Stimulated activated CD8-positive, alpha-beta memory T cell treated with anti-CD3 and anti-CD28 coated beads, Interleukin-7, amount 100 ng/mL, for 1 hour (primary cell): ENCODE data around the gene SNAP29.
"Not testable (repeated sequence)": the region's sequence is repeated elsewhere in the genome, so short reads cannot be mapped to it uniquely, and the experiment has no call there.

Source experiments
- DNase-seq, 2 donors: peaks; one replicate each; pipeline ENCODE4 v3.0.0-alpha.2; 2020; ENCODE audit warnings: low read depth in 2 of 2

SNAP29 gene

GRCh38 chr22:20834725-20835124, 24.1 kb upstream of the SNAP29 start:
- DNase-seq: no peak

DNA sequence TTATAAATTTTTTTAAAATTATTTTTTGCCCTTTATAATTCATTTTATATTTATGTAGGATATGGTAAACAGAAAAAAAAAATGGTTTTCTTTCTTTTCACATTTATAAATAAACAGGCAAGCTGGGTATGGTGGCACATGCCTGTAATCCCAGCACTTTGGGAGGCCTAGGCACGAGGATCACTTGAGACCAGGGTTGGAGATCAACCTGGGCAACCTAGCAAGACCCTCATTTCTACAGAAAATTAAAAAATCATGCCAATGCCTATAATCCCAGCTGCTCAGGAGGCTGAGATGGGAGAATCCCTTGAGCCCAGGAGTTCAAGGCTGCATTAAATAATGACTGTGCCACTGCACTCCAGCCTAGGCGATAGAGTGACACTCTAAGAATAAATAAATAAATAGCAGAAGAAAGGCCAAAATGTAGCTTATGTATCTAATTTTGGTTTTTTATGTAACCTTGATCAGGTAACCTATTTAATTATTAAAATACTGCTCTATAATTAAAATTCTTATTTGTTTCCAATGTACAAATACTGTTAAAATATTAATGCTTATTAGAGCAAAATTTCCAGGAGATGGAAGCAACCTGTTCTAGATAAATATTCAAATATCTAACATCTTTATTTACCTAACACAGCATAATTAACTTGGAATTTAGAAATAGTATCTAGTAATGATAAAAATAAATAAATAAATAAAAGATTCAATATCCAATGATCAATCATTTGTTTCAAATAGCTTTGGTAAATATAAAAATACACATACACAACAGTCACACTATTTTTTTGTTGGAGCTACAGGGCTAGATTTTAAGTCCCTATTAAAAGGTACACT, 21.6 kb upstream of the SNAP29 start:
- no peak for DNase-seq

DNA sequence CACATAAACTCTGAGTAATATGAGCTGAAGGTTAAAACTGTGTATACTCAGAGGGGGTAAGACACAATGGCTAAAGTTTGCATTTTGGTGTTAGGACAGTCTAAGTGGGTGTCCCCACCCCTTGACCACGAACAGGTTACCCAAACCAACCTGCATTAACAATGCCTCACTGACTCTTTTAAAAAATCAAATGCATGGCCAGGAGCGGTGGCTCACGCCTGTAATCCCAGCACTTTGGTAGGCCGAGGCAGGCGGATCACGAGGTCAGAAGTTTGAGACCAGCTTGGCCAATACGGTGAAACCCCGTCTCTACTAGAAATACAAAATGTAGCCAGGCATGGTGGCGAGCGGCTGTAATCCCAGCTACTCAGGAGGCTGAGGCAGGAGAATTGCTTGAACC, 19.5 kb upstream of the SNAP29 start:
- not testable (repeated sequence) for DNase-seq

GRCh38 chr22:20839837-20840645, 18.8 kb upstream of the SNAP29 start:
- DNase-seq: no peak

DNA sequence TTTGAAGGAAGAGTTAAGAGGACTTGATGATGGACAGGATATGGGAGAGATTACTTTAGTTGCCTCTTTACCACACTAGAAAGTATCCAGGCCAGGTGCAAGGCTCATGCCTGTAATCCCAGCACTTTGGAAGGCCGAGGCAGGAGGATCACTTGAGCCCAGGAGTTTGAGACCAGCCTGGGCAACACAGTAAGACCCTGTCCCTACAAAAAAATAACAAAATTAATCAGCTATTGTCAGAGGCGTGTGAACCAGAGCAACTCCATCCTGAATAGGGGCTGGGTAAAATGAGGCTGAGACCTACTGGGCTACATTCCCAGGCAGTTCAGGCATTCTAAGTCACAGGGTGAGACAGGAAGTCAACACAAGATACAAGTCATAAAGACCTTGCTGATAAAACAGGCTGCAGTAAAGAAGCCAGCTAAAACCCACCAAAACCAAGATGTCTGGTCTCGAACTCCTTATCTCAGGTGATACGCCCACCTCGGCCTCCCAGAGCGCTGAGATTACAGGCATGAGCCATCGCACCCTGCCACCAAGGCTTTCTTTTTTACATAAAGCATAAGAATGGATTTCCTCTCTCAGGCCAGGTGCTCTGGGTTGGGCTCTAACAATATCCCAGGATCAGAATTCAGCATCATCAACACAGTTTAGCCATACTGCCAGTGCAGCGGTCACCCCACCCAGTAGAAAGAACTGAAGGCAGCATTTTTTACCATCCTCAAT, 18.0 kb upstream of the SNAP29 start:
- no peak for DNase-seq

DNA sequence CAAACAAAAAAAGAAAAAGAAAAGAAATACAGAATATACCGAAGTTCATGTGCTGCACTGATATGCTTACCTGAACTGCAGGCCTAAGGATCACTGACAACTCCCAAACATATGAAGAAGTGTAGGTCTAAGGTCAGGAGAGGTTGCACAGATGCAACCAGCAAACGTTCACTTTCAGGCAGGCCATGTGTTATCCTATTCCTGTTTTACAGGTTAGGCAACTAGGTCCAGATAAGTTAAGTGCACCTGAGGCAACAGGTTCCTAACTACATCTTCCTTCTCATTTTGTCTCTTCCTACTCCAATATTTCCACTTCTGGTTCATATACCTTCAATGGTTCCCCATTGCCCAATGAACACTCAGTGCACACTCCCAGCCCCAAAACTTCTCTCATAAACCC, 15.3 kb upstream of the SNAP29 start:
- no peak for DNase-seq

DNA sequence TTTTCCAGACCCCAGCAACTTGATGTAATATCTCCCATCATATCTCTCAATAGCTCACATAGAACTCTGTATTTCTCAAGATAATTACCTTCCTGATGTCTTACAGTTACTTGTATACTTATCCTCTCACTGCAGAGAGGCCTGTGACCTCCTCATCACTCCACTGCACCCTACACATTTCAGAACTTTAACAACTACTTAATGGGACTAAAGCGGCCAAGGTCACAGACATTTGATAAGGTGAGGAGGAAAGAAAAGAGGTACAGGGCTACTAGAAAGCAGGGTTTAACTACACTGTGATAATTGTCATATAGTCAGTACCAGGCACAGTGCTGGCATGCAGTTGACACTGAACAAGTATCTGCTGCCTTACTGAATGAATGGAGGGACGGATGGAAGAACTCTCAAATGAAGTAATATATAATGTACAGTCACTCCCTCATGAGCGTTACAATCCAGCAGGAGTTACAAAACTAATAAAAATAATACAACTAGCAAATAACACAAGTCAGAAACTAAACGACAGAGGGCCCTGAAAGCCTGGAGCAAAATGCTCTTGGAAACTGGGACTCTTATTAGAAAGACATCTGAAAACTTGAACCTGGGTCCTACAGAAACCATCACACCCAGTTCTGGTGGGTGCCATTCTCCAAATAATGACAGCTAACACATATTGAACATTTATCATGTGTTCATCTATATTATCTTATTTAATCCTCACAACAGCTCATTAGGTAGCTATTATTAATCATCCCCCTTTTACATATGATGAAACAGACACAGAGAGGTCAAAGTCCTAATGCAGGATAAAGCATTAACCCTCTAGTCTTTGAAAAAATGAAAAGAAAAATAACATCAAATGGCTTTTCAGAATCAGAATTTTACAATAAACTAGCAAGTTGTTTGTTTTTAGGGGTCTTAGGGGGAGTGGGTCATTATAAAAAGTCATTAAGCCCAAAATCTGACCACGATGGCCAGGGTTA, 14.5 kb upstream of the SNAP29 start:
- DNase-seq: no peak

- DNase-seq: no peak
Measured at GRCh38 chr22:20847318-20847822, 11.4 kb upstream of the SNAP29 start.

DNA sequence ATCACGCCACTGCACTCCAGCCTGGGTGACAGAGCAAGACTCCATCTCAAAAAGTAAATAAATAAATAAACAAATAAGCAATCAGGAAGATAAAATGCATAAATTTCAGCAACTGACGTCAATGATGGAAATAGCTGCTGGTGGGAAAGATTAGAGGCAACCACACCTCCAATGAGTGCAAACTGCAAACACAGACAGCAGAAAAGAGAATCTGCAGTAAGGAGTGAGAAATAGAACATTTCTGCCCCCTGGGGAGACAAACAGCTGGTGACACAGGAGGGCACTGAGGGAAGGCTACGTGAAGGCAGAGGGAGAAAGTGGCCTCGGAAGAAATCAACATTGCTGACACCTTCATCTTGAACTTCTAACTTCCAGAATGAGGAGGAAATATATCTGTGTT, 6.7 kb upstream of the SNAP29 start:
- no peak for DNase-seq

- DNase-seq: no peak
Measured at GRCh38 chr22:20852503-20852902, 6.3 kb upstream of the SNAP29 start.

DNA sequence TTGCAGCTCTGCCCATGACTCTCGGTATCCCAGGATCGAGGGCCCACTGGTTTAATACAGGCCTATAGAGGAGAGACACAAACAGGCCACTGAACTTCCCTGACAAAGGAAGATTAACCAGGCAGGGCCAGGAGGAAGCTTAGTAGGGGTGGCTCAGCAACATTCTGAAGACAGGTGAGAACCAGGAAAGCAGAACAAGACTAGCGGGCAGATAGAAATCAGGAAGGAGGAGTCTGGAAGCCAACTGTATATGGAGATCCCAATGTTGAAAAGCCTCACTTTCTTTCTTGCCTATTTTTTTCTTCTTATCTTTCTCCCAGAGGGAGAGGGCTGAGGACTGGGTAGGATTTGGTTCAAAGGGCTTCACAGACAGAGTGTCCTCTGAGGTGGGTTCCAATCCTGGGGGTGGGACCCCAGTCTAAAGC, 5.6 kb upstream of the SNAP29 start:
- no peak for DNase-seq

DNA sequence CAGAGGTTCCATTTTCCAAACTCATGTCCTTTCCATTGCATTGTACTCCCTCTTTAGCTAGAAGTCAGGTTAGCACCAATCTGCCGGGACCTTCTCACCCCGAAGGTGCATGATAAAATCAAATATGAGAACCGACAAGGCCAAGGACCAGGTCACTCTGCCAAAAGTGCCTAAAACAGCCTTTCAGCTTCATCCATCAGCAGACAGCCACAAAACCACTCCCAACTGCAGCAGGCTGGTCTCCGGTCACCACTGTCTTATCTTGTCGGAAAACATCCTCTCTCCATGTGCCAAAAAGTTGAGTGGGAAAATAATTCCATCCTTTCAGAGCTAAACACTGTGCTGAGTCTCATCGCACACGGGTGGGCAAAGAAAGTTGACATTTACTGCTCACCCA, 1.6 kb upstream of the SNAP29 start:
- DNase-seq: no peak

- peak; percentile 61 to 66 for DNase-seq
Measured at GRCh38 chr22:20857838-20858614, 781 bp upstream of the SNAP29 start.

GRCh38 chr22:20859615-20860014, 808 bp downstream of the SNAP29 start:
- DNase-seq: no peak

DNA sequence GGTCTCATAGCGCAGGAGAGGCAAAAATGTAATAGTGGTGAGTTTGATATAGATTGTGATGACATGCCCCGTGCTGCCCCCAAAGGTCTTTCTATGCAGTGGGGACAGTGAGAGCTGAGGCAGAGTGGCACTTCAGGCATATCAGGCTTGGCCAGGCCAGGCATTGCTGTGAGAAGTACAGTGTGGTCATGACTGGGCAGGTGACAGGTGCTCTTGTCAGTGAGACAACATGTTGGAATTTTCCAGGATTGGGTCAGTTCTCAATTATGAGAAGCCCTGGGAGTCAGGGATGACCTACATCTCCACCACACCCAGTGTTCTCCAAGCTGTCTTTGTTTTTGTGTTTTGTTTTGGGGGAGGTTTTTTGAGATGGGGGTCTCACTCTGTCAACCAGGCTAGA, 3.7 kb downstream of the SNAP29 start:
- no peak for DNase-seq

DNA sequence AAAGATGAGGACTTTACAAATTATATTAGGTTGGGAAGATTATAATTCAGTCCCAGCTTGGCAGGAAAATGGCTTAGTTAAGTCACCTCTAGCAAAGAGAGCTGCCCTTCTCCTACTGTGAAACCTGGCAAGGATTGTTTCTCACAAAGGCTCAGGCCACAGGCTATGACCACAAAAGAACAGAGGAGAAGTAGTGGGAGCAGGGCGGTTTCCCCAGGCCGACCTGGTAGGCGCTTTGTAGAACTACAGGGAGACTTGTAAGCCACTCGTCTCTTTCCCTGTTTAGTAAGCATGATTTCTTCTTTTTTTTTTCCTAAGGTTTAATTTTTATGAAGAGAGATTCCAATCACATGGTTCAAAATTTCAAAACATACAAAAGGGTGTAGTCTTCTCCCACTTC, 4.6 kb downstream of the SNAP29 start:
- DNase-seq: no peak

DNA sequence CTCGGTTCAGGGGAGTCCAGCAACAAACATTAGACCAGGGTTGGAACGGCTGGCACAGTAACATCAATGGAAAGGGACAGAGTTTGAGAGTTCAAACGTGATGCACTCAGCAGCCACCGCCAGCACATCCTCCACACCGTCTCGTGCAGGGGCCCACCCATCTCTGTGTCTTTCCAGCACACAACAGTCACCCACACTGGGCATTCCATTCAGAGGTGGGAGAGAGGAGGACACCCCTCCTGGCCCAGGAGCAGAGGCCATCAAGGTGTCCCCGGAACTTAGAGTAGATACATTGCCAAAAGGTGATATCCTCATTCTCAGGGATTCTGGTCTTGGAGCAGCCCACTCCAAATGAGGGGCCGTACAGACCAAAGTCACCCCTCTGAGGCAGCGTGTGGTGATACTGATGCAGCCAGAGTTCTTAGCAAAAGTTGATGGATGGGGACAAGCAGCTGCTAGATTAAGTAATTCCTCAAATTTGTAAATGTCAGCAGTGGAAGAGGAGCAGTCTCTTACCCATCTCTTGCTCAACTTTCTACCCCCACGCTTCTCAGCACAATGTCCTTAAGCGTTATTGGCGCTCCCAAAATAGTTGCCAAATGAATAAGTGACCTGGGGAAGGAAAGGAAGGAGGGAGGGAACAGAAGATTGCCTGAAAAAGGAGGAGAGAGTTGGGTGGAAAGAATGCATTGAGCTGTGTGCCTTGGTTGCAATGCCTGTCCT, 5.5 kb downstream of the SNAP29 start:
- DNase-seq: no peak

DNA sequence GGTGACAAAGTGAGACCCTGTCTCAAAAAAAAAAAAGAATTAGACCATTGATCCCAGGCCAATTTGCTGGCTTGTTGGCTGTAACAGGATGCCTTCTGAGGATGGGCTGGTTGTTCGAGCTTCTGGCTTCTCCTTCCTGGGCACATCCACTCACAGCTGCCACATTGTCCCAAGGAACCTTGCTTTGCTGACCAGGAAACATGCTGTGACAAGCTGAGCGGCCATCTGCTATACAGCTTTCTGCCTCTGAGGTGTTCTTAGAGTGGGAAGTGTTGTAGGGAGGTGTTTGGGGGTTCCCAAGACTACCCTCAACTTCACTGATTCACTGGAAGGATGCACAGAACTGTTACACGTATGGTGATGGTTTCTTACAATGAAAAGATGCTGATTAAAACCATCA, 6.5 kb downstream of the SNAP29 start:
- DNase-seq: no peak

- DNase-seq: no peak
Measured at GRCh38 chr22:20865875-20866445, 7.2 kb downstream of the SNAP29 start.
